HepG2 (cell line): ENCODE data around the gene TNNT1. TPM values are rescaled to one million over a fixed set of nuclear protein-coding genes. Genes with fewer than 3 reads are reported as not detected.

Experiments used
- HNRNPL ChIP-seq: fragments of 200-400 bp; formaldehyde crosslinking; IDR thresholded peaks from 2 replicates; pipeline ENCODE4 v1.6.1; 2017; ENCODE audit warnings: mild to moderate bottlenecking, low read depth, low read length
- JARID2 ChIP-seq: sonication (generic); formaldehyde crosslinking; IDR thresholded peaks from 2 replicates; pipeline ENCODE4 v1.8.1; 2023; ENCODE audit warnings: missing genetic modification reagents, inconsistent platforms; ENCODE audit not compliant: insufficient replicate concordance
- KAT2B ChIP-seq: fragments of 150-350 bp; IDR thresholded peaks from 2 replicates; pipeline ENCODE4 v1.6.1; 2014; ENCODE audit warnings: low read depth, low read length, borderline replicate concordance
- KAT7 ChIP-seq: IDR thresholded peaks from 2 replicates; pipeline ENCODE4 v1.6.1; 2018; ENCODE audit warnings: borderline replicate concordance, missing compliant biosample characterization
- PITX1 ChIP-seq: sonication (generic); formaldehyde crosslinking; IDR thresholded peaks from 2 replicates; pipeline ENCODE4 v1.5.1; 2020; ENCODE audit warnings: mild to moderate bottlenecking, missing genetic modification reagents
- RFX3 ChIP-seq: IDR thresholded peaks from 2 replicates; pipeline ENCODE4 v1.6.1; 2016; ENCODE audit warnings: missing biosample characterization, missing genetic modification reagents
- SALL1 ChIP-seq: sonication (generic); formaldehyde crosslinking; IDR thresholded peaks from 2 replicates; pipeline ENCODE4 v1.8.0; 2022; ENCODE audit warnings: mild to moderate bottlenecking, missing genetic modification reagents
- SP140L ChIP-seq: sonication (generic); formaldehyde crosslinking; IDR thresholded peaks from 2 replicates; pipeline ENCODE4 v1.4.0; 2020; ENCODE audit warnings: missing genetic modification reagents, borderline replicate concordance
- SP2 ChIP-seq: sonication (generic); formaldehyde crosslinking; IDR thresholded peaks from 2 replicates; pipeline ENCODE4 v1.5.1; 2020; ENCODE audit warnings: mild to moderate bottlenecking, missing genetic modification reagents
- TEAD3 ChIP-seq: optimal IDR thresholded peaks from 2 replicates; pipeline ENCODE3; 2016; ENCODE audit warnings: borderline replicate concordance
- ZMAT3 ChIP-seq: sonication (generic); formaldehyde crosslinking; conservative IDR thresholded peaks from 2 replicates; pipeline ENCODE4 v1.7.0; 2021; ENCODE audit warnings: missing genetic modification reagents
- ZNF7 ChIP-seq: IDR thresholded peaks from 2 replicates; pipeline ENCODE4 v1.6.1; 2016; ENCODE audit warnings: missing biosample characterization, missing genetic modification reagents
- polyA plus RNA-seq, 8 experiments: library from polyadenylated mRNA; depleted of rRNA in 3 of 8; stranded (reverse) in 7 of 8; unstranded in 1 of 8; fragments of >200 nt; fragmentation: Illumina TruSeq in 4 of 8; extraction: Trizol in 4 of 8; gene quantifications; 2 replicates each; pipeline versions ENCODE4 v1.2.1 to v1.2.3, GENCODE V29; 2011 to 2016; ENCODE audit warnings: low read depth in 4 of 8, missing spikeins in 1 of 8, mixed read lengths in 1 of 8; ENCODE audit not compliant: insufficient read depth in 1 of 8
- total RNA-seq, 5 experiments: library from RNA; depleted of rRNA; stranded (reverse); fragments of >200 nt; fragmentation: Illumina TruSeq; extraction: Trizol; gene quantifications; 2 replicates each; pipeline ENCODE4 v1.2.3, GENCODE V29; 2016; ENCODE audit warnings: low read depth in 1 of 5
- TF ChIP-seq, protein P1 (sequence below): sonication (generic); formaldehyde crosslinking; IDR thresholded peaks from 2 replicates; pipeline ENCODE4 v1.4.0; 2020; ENCODE audit warnings: missing genetic modification reagents, mild to moderate bottlenecking, borderline replicate concordance
- TF ChIP-seq, protein P2 (sequence below): sonication (generic); formaldehyde crosslinking; IDR thresholded peaks from 2 replicates; pipeline ENCODE4 v1.5.1; 2020; ENCODE audit warnings: mild to moderate bottlenecking, moderate library complexity, missing genetic modification reagents
- TF ChIP-seq, protein P3 (sequence below): sonication (generic); formaldehyde crosslinking; IDR thresholded peaks from 2 replicates; pipeline ENCODE4 v1.5.0; 2020; ENCODE audit warnings: mild to moderate bottlenecking, missing genetic modification reagents, borderline replicate concordance
- TF ChIP-seq, protein P4 (sequence below): IDR thresholded peaks from 2 replicates; pipeline ENCODE4 v1.6.1; 2016; ENCODE audit warnings: control low read depth

TNNT1 gene
- total and polyA plus RNA-seq, 2 of the 13 experiments (the other 11 are each of a cell fraction or from before 2014, with no cell fraction given) = 1.3 to 2.4 TPM

DNA sequence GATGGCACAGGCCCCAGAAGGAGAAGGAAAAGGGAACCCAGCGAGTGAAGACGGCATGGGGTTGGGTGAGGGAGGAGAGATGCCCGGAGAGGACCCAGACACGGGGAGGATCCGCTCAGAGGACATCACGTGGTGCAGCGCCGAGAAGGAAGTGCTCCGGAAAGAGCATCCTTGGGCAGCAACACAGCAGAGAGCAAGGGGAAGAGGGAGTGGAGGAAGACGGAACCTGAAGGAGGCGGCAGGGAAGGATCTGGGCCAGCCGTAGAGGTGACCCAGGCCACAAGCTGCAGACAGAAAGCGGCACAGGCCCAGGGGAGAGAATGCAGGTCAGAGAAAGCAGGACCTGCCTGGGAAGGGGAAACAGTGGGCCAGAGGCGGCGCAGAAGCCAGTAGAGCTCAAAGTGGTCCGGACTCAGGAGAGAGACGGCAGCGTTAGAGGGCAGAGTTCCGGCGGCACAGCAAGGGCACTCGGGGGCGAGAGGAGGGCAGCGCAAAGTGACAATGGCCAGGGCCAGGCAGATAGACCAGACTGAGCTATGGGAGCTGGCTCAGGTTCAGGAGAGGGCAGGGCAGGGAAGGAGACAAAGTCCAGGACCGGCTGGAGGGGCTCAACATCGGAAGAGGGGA lies 32.7 kb downstream of the TNNT1 start (continued):
- TF ChIP-seq, protein P1, sequence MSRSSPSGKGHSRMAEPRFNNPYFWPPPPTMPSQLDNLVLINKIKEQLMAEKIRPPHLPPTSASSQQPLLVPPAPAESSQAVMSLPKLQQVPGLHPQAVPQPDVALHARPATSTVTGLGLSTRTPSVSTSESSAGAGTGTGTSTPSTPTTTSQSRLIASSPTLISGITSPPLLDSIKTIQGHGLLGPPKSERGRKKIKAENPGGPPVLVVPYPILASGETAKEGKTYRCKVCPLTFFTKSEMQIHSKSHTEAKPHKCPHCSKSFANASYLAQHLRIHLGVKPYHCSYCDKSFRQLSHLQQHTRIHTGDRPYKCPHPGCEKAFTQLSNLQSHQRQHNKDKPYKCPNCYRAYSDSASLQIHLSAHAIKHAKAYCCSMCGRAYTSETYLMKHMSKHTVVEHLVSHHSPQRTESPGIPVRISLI (CRISPR knock-in tag) = no peak
- peak; percentile 35; the same call in 1 of the 2 replicates for TF ChIP-seq PITX1 (CRISPR knock-in tag)
- TF ChIP-seq KAT7 (CRISPR knock-in tag) = 0 out of 2 replicates have a peak, but pooled peaks have one; percentile 6
- TF ChIP-seq, protein P2, sequence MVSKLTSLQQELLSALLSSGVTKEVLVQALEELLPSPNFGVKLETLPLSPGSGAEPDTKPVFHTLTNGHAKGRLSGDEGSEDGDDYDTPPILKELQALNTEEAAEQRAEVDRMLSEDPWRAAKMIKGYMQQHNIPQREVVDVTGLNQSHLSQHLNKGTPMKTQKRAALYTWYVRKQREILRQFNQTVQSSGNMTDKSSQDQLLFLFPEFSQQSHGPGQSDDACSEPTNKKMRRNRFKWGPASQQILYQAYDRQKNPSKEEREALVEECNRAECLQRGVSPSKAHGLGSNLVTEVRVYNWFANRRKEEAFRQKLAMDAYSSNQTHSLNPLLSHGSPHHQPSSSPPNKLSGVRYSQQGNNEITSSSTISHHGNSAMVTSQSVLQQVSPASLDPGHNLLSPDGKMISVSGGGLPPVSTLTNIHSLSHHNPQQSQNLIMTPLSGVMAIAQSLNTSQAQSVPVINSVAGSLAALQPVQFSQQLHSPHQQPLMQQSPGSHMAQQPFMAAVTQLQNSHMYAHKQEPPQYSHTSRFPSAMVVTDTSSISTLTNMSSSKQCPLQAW (CRISPR knock-in tag) = 0 out of 2 replicates have a peak, but pooled peaks have one; percentile 27
- no peak for TF ChIP-seq SP140L
- TF ChIP-seq ZNF7 (CRISPR knock-in tag) = no peak
- 0 out of 2 replicates have a peak, but pooled peaks have one; percentile 1 for TF ChIP-seq SALL1 (CRISPR knock-in tag)
- no peak for TF ChIP-seq KAT2B
- TF ChIP-seq, protein P3, sequence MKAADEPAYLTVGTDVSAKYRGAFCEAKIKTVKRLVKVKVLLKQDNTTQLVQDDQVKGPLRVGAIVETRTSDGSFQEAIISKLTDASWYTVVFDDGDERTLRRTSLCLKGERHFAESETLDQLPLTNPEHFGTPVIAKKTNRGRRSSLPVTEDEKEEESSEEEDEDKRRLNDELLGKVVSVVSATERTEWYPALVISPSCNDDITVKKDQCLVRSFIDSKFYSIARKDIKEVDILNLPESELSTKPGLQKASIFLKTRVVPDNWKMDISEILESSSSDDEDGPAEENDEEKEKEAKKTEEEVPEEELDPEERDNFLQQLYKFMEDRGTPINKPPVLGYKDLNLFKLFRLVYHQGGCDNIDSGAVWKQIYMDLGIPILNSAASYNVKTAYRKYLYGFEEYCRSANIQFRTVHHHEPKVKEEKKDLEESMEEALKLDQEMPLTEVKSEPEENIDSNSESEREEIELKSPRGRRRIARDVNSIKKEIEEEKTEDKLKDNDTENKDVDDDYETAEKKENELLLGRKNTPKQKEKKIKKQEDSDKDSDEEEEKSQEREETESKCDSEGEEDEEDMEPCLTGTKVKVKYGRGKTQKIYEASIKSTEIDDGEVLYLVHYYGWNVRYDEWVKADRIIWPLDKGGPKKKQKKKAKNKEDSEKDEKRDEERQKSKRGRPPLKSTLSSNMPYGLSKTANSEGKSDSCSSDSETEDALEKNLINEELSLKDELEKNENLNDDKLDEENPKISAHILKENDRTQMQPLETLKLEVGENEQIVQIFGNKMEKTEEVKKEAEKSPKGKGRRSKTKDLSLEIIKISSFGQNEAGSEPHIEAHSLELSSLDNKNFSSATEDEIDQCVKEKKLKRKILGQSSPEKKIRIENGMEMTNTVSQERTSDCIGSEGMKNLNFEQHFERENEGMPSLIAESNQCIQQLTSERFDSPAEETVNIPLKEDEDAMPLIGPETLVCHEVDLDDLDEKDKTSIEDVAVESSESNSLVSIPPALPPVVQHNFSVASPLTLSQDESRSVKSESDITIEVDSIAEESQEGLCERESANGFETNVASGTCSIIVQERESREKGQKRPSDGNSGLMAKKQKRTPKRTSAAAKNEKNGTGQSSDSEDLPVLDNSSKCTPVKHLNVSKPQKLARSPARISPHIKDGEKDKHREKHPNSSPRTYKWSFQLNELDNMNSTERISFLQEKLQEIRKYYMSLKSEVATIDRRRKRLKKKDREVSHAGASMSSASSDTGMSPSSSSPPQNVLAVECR (CRISPR knock-in tag) = peak; percentile 58; the same call in 1 of the 2 replicates
- TF ChIP-seq JARID2 (CRISPR knock-in tag) = no peak
- TF ChIP-seq TEAD3 (CRISPR knock-in tag) = no peak
- TF ChIP-seq HNRNPL = 0 out of 2 replicates have a peak, but pooled peaks have one; percentile 68
- TF ChIP-seq SP2 (CRISPR knock-in tag) = no peak
- TF ChIP-seq, protein P4, sequence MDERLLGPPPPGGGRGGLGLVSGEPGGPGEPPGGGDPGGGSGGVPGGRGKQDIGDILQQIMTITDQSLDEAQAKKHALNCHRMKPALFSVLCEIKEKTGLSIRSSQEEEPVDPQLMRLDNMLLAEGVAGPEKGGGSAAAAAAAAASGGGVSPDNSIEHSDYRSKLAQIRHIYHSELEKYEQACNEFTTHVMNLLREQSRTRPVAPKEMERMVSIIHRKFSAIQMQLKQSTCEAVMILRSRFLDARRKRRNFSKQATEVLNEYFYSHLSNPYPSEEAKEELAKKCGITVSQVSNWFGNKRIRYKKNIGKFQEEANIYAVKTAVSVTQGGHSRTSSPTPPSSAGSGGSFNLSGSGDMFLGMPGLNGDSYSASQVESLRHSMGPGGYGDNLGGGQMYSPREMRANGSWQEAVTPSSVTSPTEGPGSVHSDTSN (CRISPR knock-in tag) = no peak
- TF ChIP-seq RFX3 = no peak
- TF ChIP-seq ZMAT3 (CRISPR knock-in tag) = no peak
